Heart left ventricle (tissue), 16 donors: ENCODE data around the gene TNFRSF4. TPM values are rescaled to one million over a fixed set of nuclear protein-coding genes. Genes with fewer than 3 reads are reported as not detected.

Source experiments
- ATAC-seq, 4 donors: fragments of 200-7000 bp; cut with Tn5 transposase; one replicate each; pipeline ENCODE4 v1.9.1; 2020 to 2022; ENCODE audit warnings: moderate library complexity in 4 of 4, mild to moderate bottlenecking in 3 of 4, moderate number of reproducible peaks in 1 of 4
- DNase-seq, 5 donors: peaks; one replicate each; pipeline ENCODE4 v3.0.0-alpha.2; 2020
- H3K27ac ChIP-seq, 12 donors: fragments of 200-600 bp; sonication (generic) in 4 of 12; one replicate each; pipeline versions ENCODE4 v1.5.0 to v1.8.0; 2016 to 2022; ENCODE audit warnings: mild to moderate bottlenecking in 2 of 12
- H3K27me3 ChIP-seq, 9 donors: fragments of 200-600 bp; sonication (generic) in 2 of 9; one replicate each; pipeline versions ENCODE4 v1.5.1 to v1.8.0; 2016 to 2022; ENCODE audit warnings: mild to moderate bottlenecking in 3 of 9
- H3K36me3 ChIP-seq, 9 donors: fragments of 200-600 bp; sonication (generic) in 2 of 9; one replicate each; pipeline versions ENCODE4 v1.5.0 to v1.8.0; 2018 to 2022; ENCODE audit warnings: mild to moderate bottlenecking in 2 of 9
- H3K4me1 ChIP-seq, 12 donors: fragments of 200-600 bp; sonication (generic) in 4 of 12; one replicate each; pipeline versions ENCODE4 v1.5.0 to v1.8.0; 2016 to 2022; ENCODE audit warnings: mild to moderate bottlenecking in 3 of 12
- H3K4me3 ChIP-seq, 12 donors: fragments of 200-600 bp; sonication (generic) in 4 of 12; one replicate each; pipeline versions ENCODE4 v1.5.0 to v1.8.0; 2017 to 2022; ENCODE audit warnings: mild to moderate bottlenecking in 9 of 12, moderate library complexity in 4 of 12
- H3K9me3 ChIP-seq, 12 donors: fragments of 200-600 bp; sonication (generic) in 4 of 12; one replicate each; pipeline versions ENCODE4 v1.5.0 to v1.8.0; 2016 to 2022; ENCODE audit warnings: mild to moderate bottlenecking in 1 of 12
- POLR2A ChIP-seq, 2 donors: fragments of 450-650 bp; IDR thresholded peaks; one replicate each; pipeline ENCODE4 v1.6.1; 2017; ENCODE audit warnings: antibody characterized with exemption in 2 of 2, mild to moderate bottlenecking in 2 of 2, moderate library complexity in 2 of 2
- WGBS, 4 donors: extraction: QIAGEN DNeasy Blood & Tissue Kit in 2 of 4; methylation state at CpG; one replicate each; pipeline versions ENCODE4 v1.1.5 to v1.1.7; 2013 to 2018; 5-methylcytosine and 5-hydroxymethylcytosine counted together
- intact Hi-C, 10 donors: fragments of 100-400 bp; cut with DNase I; formaldehyde crosslinking; loops; one replicate each; pipeline versions ENCODE4 v1.11.1 to v1.14.2; 2022
- polyA plus RNA-seq, 2 donors: library from polyadenylated mRNA; stranded (reverse); fragments of 200-250 nt; gene quantifications; one replicate each; pipeline ENCODE4 v1.2.3, GENCODE V29; 2013
- total RNA-seq, 9 donors: library from RNA; depleted of rRNA in 2 of 9; stranded (reverse); fragments of >200 nt in 2 of 9; fragmentation: NEBNext Ultra II Directional in 3 of 9; extraction: Animal tissue kit (Norgen Biotek cat#: 25700) in 3 of 9; gene quantifications; one replicate each; pipeline versions ENCODE4 v1.1.0 to v1.2.4, GENCODE V29; 2016 to 2023
- TF ChIP-seq, protein P1 (sequence below), 12 donors: fragments of 200-600 bp; sonication (generic) in 4 of 12; IDR thresholded peaks; one replicate each; pipeline versions ENCODE4 v1.5.0 to v1.8.0; 2018 to 2022; ENCODE audit warnings: antibody characterized with exemption in 12 of 12, mild to moderate bottlenecking in 5 of 12
- donor health status: ischemic (EF 13 %, LVEDD 7.1; RV severe dilation, severe dysfunction).
- donor health status: healthy with polysubstance abuse.
- donor health status: DM: no; HTN: yes; CAD: no.
- donor health status: DM: no; HTN: no; CAD: no.
- donor health status: ischemic (EF 25% LVEDD 6.9; RV normal size, moderate dysfunction).
- donor health status: ischemic (EF 25% LVEDD 5.7; RV mildly dilated, moderate dysfunction).
- donor health status: healthy.
- donor health status: DM: yes; HTN: yes; CAD: no.
- donor health status: ischemic (EF 35%, LVEDD 5.7; RV mildly dilated, moderate dysfunction).
- donor health status: nonischemic (EF 11% LVEDD 7.7; RV severe dilation, severe dysfunction).
- donor health status: DM: yes; HTN: yes; CAD: no.
- donor health status: PGD.
- donor health status: ischemic (EF 29% LVEDD 5.4; RV normal size, mild dysfunction).
- donor health status: nonischemic (EF 23%, LVEDD 6.1; RV moderate dilation, normal function).

TNFRSF4 gene
- total and polyA plus RNA-seq, 11 donors: 1.1 to 23.8 (median 2.7) TPM

DNA sequence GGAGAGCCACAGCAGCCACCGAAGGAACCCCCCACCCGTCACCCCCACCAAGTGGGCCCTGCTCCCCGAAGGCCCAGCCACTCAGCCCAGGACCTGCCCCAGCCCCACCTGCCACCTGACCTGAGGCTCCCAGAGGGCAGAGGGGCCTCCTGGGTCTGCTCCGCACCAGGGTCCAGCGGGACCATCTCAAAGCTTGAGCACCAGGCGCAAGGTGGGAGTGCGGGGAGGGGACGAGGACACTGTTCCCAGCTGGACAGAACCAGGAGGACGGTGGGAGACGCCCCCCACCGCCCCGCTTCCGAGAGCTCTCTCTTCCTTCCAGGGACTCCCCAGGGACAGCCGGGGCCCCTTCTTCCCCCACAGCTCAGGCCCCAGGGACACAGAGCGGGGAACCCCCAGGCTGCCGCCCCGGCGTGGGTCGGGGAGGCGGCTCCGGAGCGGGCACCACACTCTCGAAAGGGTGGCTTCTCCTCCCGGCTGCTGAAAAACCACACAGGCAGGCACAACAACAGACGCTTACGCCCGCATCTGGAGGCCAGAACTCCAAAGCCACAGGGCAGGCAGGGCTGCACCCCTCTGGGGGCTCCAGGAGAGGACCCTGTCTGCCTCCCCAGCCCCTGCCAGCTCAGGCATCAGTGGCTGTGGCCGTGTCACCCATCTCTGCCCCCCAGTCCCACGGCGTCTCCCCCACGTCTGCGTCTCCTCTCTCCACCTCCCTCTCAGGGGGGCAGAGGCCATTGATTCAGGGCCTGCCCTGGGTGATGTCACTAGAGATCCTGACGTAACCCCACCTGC is 42.2 kb downstream of the TNFRSF4 start:
- no peak overlapping the region for H3K4me3 ChIP-seq
- H3K27me3 ChIP-seq: peaks cover 28 to 91% (median 69%) of the 10 kb centered on the region in 9 donors
- no peak for TF ChIP-seq POLR2A (IDR thresholded peaks at IDR 0.05)
- TF ChIP-seq, protein P1, sequence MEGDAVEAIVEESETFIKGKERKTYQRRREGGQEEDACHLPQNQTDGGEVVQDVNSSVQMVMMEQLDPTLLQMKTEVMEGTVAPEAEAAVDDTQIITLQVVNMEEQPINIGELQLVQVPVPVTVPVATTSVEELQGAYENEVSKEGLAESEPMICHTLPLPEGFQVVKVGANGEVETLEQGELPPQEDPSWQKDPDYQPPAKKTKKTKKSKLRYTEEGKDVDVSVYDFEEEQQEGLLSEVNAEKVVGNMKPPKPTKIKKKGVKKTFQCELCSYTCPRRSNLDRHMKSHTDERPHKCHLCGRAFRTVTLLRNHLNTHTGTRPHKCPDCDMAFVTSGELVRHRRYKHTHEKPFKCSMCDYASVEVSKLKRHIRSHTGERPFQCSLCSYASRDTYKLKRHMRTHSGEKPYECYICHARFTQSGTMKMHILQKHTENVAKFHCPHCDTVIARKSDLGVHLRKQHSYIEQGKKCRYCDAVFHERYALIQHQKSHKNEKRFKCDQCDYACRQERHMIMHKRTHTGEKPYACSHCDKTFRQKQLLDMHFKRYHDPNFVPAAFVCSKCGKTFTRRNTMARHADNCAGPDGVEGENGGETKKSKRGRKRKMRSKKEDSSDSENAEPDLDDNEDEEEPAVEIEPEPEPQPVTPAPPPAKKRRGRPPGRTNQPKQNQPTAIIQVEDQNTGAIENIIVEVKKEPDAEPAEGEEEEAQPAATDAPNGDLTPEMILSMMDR (IDR thresholded peaks at IDR 0.05): no peak
- DNase-seq (peak in 3 of 5 donors; percentile 4 to 60 (median 17)), ATAC-seq (no peak)
- H3K36me3 ChIP-seq: no peaks in the 10 kb centered on the region
- no peaks in the 10 kb centered on the region for H3K9me3 ChIP-seq
- 71 to 79% (median 77%) methylated on average over 15 to 33 of the region's 33 CpGs for WGBS, 4 donors
- intact Hi-C loops: no loop called here
- peaks cover 0 to 9% (median 0%) of the 10 kb centered on the region in 12 donors for H3K4me1 ChIP-seq
- H3K27ac ChIP-seq: no peak overlapping the region

DNA sequence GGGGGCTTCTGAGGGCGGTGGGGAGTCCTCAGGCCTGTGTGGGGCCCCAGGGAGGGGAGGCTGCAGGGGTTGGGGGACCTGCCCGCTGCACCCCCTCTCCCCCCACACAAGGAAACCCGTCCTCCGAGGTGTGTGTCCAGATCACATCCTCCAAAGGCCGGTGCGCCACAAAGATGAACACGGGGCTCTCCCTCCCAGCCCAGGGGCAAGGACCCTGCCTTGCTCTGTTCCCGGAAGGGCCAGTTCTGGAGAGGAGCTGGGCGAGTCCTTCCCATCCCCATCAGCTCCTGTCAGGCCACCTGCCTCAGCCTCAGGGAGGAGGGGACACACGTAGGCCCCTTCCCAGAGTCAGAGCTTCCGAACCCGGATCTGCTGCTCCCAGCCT is 42.8 kb downstream of the TNFRSF4 start:
- H3K4me3 ChIP-seq: no peak overlapping the region
- H3K27me3 ChIP-seq: peaks cover 29 to 91% (median 68%) of the 10 kb centered on the region in 9 donors
- H3K36me3 ChIP-seq: no peaks in the 10 kb centered on the region
- no peak for ATAC-seq
- intact Hi-C loops: no loop called here
- peak in 2 of 5 donors; percentile 17 to 40 for DNase-seq
- 70 to 79% (median 76%) methylated on average over 6 to 12 of the region's 12 CpGs for WGBS, 4 donors
- H3K27ac ChIP-seq: no peak overlapping the region
- H3K9me3 ChIP-seq: no peaks in the 10 kb centered on the region
- no peak for TF ChIP-seq POLR2A (IDR thresholded peaks at IDR 0.05)
- TF ChIP-seq, protein P1 (IDR thresholded peaks at IDR 0.05): no peak
- H3K4me1 ChIP-seq: peaks cover 0 to 9% (median 0%) of the 10 kb centered on the region in 12 donors

DNA sequence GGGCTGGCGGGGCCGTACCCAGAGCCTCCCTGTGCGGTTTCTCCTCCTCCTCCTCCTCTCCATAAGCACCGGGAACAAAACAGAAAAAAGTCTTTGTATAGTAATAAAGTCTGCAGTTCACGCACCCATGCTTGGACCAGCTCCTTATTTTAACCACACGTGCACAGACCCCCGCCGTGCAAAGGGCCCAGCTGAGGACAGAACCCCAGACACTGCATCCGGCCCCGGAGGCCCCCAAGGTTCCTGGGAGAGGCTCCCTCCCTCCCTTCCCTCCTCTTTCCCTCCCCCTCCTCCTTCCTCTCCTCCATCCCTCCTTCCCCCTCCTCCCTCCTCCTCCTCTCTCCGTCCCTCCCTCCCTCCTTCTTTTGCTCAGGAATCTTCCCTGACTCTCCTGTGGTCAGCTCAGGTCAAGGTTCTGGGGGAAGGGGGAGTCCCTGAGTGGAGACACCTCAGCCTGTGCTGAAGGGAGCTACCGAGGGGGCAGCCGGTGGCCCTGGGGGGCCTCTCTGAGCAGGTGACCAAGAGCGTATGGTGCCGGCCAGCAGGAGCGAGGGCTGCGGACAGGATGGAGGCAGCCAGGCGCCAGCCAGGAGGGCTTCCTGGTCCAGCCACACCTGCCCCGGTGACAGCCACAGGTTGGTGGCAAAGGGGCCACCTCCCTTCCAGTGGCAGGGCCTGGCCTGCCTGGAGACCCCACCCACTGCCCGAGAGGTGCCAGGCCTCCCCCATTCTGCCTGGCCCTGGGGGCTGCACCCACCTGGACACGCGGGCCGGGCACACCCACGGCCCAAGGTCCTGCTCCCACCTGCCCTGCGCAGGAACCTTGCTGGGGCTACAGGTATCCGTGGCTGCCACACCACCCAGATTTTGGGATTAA is 43.5 kb downstream of the TNFRSF4 start:
- Histone ChIP-seq H3K9me3 (no peaks in the 10 kb centered on the region), H3K27me3 (peaks cover 29 to 92% (median 67%) of the 10 kb centered on the region in 9 donors), H3K4me3 (no peak overlapping the region), H3K4me1 (peaks cover 0 to 9% (median 0%) of the 10 kb centered on the region in 12 donors), H3K27ac (no peak overlapping the region), H3K36me3 (no peaks in the 10 kb centered on the region)
- DNase-seq (peak in 3 of 5 donors; percentile 4 to 58 (median 21)), ATAC-seq (no peak)
- 35 to 58% (median 54%) methylated on average over 12 to 26 of the region's 26 CpGs for WGBS, 4 donors
- intact Hi-C loops: no loop called here
- TF ChIP-seq, protein P1 (IDR thresholded peaks at IDR 0.05): no peak
